Stimulated activated CD4-positive, alpha-beta T cell treated with anti-CD3 and anti-CD28 coated beads, Interleukin-12 subunit alpha, Interleukin-12 subunit beta, amount 100 ng/mL, for 4 hours (primary cell): ENCODE results near the gene KRTAP5-5.
"Not testable (repeated sequence)": the region's sequence is repeated elsewhere in the genome, so short reads cannot be mapped to it uniquely, and the experiment has no call there.

Experiments
- DNase-seq: peaks from one replicate; pipeline ENCODE4 v3.0.0-alpha.2; 2020

KRTAP5-5 gene

DNA sequence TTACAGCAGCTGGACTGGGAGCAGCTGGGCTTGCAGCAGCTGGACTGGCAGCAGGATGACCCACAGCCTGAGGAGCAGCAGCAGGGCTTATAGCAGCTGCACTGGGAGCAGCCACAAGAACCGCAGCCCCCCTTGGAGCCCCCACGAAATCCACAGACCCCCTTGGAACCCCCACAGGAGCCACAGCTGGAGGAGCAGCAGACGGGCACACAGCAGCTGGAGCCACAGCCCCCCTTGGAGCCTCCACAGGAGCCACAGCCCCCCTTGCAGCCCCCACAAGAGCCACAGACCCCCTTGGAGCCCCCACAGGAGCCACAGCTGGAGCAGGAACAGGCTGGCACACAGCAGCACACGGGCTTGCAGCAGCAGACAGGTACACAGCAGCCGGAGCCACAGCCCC is 21.7 kb upstream of the KRTAP5-5 start:
- not testable (repeated sequence) for DNase-seq

DNA sequence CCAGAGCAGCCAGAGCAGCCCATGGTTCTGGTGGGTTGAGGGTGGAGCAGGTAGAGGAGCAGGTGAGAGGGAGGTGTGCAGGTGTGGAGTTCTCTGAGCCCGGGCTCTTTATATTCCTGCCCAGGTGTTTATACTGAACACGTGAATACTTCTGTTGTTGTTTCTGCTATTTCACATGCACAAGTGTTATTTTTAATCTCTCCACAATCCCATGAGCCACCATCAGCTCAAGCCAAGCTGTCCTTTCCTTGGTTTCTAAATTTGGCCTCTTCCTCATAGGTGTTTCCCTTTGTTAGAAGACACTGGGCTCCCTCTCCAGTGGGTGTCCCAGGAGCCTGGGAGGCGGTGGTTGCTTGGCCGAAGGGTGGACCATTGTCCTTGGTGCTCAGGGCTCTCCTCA is 21.2 kb upstream of the KRTAP5-5 start, which contains the start of gene KRTAP5-3:
TSS of gene KRTAP5-3 (minus strand) at position 101 of the 400 bp plus-strand sequence. CDS start at position 23, 78 bp downstream.
- no peak for DNase-seq

DNA sequence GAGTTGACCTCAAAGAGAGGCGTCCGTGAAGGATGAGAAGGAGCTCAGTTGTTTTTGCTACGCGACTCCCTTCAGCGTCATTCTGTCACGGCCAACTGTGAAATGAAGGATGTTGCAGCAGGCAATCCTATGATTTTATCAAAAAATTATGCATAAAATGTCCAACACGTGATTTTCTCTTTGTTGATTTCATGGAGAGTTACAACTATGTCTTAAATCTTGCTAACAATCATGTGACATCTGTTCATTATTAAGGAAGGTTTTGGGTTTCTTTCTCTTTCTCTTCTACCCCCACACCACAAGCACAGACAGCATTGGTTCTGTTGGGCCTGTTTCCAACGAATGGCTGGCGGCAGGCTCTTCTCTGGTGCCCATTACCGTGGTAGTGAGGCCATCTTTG is 11.3 kb upstream of the KRTAP5-5 start:
- DNase-seq, result no peak

DNA sequence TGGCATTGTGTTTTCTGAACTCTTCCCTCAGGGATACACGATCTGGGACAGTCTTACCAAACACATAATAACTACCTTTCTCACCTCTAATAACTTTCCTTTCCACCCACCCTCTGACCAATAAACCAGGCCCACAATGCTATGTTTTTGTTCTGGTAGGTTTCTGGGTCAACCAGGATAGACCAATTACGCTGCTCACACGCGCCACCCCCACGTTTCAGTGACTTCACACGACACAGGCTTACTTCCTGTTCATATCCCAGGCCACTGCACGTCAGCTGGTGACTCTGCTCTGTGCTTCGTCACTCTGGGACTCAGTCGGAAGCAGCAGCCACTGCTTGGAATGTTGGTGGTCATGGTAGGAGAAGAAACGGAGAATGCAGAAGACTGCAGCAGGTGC is 10.1 kb upstream of the KRTAP5-5 start:
- DNase-seq, result no peak

DNA sequence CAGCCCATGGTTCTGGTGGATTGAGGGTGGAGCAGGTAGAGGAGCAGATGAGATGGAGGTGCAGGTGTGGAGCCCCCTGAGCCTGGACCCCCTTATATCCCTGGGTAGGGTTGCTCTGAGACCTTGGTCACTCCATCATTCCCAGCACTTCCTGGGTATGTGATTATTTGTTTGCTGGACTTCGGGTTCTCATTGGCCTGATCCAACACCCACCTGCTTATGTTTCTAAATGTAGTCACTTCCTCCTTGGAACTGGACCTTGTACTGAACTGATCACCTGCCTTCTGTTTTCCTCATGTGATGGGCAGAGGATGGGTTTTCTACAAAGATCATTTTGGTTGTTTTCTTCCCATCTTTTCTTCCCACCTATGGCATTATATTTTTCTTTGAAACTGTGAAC is 7.5 kb upstream of the KRTAP5-5 start, which contains the start of gene KRTAP5-4:
TSS of gene KRTAP5-4 (minus strand) at position 53 of the 400 bp plus-strand sequence. CDS start at position 8, 45 bp downstream.
- DNase-seq, result no peak

DNA sequence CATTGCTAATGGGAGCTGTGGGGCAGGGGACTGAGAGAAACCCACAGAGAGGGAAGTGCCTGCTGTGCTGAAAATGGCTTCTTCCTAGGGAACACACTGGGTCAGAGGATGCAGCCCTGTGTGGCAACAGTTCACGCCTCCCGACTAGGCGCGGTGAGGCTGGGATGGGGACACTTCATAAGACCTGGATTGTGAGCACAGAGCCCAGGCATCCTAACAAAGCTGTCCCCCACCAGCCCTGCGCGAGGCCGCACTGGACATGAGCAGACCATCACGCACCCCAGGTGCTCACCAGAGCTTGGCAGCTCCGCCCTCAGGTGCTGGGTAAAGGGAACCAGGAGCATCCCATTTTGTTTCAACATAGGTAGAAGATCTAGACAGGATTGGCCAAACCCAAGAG is 5.9 kb upstream of the KRTAP5-5 start:
- DNase-seq, result no peak

DNA sequence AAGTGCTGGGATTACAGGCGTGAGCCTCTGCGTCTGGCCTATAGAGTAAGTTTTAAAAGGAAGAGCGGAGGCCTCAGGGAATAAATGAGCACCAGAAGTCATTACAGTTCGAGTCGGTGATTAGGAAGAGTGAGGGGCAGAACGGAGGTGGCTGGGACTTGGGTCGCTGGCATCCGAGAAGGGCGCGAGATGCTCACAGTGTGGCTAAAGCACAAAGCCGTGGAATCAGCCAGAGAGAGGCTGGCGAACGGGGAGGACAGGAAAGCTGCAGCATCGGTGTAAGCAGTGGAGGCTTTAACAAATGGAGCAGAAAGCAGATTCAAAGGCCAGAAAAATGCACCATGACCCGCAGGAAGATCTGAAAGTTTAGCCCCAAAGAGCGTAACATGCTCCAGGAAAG is 5.0 kb upstream of the KRTAP5-5 start:
- DNase-seq, result no peak

DNA sequence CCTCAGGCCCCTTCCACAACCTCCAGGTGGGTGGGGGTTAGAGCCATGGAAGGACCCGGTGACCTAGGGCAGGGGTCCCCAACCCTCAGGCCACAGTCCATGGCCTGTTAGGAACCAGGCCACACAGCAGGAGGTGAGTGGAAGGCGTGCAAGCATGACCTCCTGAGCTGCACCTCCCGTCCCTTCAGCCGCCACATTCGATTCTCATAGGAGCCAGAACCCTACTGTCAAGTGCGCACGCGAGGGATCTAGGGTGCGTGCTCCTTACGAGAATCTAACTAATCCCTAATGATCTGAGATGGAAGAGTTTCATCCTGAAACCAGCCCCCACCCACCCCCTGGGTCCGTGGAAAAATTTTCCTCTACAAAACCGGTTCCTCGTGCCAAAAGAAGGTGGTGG is 4.0 kb upstream of the KRTAP5-5 start:
- DNase-seq, result no peak

DNA sequence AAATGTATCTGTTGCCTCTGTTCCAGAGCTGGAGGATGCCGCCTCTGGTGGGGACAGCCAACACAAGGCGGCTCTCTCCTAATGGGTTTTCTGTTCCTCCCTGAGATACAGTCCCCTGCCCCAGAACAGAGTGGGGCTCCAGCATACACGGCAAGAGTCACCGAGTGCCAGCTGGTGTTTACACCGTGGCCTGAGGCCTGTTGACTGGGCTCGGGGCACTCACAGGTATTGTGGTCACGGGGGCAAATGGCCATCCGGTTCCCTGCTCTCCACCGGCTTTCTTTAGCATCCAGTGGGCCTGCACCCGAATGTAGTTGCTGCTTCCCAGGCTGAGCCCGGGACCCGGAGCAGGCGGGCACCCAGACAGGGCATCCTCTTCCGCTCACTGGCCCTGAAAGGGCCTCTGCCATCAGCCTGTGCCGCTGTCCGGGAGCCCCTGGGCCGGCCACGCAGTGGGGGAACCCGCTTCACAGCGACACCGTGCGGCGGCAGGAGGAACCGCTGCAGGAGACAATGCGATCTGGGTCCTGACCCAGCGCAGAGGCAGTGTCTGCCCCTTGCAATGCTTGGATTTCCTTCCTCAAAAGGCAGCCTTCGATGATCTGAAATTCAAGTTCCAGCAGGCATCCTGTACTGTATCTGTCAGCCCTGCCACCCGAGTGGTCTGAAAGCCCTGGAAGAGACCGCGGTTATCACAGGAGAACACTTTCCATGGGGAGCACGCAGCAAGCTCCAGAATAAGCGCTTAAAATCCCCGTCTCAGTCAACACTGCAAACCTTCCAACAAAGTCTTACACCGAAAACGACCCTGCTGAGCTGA is 859 bp upstream of the KRTAP5-5 start:
- DNase-seq, result peak; percentile 62

DNA sequence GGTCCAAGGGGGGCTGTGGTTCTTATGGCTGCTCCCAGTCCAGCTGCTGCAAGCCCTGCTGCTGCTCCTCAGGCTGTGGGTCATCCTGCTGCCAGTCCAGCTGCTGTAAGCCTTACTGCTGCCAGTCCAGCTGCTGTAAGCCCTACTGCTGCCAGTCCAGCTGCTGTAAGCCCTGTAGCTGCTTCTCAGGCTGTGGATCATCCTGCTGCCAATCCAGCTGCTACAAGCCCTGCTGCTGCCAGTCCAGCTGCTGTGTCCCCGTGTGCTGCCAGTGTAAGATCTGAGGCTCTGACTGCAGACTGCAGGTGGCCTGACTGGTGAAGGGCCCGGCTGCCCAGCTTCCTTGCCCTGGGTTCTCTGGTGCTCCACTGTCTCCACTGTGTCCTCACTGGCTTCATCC is 696 bp downstream of the KRTAP5-5 start:
- no peak for DNase-seq

DNA sequence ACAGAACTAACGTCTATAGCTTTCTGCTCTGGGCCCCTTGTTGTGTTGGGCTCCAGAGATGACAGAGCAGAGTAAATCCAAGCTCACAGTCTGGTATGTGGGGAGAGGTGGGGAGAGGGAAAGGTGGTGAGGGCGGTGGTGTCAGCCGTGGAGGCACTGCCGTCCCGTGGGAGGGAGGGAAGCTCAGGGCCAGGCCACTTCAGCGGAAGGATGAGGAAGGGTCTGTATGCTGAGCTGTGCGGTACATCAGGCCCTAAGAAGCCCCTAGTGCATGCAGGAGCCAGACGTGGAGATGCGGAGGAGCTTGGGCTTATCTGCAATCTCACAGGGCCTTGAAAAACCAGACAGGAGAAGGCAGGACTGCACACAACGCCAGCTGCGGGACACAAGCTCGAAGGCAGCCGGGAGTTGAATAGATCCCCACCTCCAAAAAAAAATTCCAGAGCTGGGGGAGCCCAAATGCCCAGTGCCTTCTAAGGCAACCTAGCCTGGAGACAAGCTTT is 1.5 kb downstream of the KRTAP5-5 start:
- DNase-seq, result no peak

DNA sequence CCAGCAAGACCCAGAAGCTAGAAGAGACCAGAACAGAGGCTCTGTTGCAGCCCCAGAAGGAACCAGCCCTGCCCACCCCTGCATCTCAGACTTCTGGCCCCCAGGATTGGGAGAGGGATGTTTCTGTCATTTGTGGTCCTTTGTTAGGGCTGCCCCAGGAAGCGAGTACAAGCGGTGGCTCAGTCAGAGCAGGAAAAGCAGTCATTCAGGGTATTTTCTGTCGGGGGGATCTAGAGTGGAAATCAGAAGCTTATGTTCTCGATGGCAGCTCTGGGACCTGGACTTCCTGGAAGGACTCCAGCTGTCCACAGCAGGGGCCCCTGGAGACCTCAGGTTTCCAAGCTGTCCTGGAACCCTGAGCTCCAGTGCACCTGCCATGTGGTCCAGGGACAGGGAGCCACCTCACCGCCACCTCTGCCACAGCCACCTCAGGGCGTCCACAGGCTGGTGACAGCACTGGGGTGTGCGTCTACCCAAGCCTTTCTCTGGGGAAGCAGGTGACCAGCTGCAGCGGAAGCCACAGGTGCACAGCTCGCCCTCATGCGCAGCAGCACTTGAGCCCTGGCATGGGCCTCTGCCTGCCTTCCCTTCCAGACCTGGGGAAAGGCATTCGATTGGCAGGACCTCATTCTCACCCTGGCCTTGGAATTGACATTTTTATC is 2.6 kb downstream of the KRTAP5-5 start:
- no peak for DNase-seq

DNA sequence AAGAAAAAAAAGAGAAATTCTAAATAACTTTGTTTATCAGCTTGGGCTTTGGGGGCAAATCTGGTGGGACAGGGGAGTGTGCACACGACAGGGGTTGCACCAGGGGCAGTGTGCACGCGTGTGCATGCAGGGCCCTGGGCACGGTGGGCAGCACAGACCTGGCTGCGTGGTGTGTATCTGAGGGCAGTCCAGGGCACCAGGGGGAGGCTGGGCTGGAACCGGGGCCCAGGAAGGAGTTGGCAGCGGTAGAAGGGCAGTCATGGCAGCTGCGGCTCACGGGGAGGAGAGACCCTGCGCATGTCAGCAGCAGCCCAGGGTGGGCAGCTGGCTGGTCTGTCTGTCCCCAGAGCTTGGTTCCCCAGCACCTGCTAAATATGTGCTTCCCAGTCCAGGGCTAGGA is 4.3 kb downstream of the KRTAP5-5 start:
- no peak for DNase-seq

DNA sequence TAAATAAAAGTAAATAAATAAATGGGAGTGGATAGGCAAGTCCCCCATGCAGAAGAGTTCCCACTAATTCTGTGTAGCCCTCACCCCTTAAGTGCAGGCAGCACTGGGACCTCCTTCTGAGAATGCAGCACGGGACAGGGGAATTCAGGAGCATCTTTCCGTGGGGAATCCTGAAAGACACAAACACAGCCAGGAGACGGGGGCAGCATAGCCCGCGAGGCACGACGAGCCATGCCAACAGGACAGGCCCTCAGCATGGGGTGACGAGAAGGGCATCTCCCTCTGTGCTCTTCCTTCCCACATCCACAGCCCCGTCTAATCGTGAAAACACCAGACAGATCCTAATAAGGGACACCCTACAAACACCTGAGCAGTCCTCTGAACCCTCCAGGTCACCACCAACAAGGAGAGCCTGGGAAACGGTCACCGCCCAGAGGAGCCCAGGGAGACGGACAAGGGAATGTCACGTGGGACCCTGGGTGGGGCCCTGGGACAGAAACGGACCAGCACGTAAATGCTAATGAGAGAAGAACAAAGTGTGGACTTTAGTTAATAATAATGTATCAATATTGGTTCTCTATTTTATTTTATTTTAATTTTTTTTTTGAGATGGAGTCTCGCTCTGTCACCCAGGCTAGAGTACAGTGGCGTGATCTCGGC is 6.8 kb downstream of the KRTAP5-5 start:
- no peak for DNase-seq

DNA sequence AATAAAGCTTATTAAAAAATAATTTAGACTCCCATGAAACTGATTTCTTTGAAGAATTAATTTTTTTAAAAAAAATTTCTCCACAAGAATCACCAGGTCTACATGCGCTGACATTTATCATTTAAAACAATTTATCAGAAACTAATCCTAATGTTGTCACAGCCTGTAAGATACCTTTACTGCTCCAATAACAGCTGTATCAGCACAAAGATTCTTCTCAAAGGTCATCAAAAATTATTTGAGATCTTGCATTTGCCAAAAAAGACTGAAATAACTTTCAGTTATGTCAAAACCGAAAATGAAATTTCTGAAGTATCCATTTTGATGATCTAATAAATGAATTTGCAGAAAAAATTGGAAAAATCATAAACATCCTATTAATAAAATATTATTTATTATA is 8.1 kb downstream of the KRTAP5-5 start:
- no peak for DNase-seq

DNA sequence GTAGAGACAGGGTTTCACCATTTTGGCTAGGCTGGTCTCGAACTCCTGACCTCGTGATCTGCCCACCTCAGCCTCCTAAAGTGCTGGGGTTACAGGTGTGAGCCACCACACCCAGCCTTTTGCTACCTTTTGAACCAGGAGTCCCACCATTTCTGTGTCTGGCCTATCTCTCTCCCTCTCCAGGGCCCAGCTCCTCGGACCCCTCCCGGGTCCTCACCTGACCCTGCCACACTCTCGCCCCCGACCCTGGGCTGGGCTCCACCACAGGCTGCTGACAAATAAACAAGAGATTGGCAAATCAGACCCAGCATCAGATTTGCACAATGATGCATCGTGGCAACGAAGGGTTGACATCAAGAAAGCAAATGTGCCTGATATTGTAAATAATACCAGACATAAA is 8.8 kb downstream of the KRTAP5-5 start:
- DNase-seq, result no peak

DNA sequence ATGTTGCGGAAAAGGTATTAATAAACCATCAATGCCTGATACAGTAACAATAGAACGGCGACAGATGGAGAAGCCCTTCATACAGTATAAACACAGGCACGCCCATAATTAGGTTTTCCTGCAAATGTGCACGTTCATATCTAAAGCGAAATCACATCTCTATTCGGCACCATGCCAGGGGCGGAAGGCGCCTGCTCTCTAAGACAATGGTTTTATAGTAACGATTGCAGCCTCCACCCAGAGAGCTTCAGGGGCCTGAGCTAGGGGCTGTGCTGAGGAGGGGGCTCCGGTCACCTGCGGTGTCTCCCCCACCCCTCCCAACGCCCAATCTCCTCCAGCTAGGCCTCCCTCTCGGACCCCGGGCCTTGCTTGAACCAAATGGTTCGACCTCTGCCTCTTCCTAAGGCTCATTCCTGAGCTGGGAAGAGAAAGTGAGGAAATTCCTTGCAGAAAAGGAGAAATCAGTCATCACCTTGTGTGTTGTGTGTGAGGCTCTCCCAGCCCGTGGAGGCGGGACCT is 9.6 kb downstream of the KRTAP5-5 start:
- no peak for DNase-seq

DNA sequence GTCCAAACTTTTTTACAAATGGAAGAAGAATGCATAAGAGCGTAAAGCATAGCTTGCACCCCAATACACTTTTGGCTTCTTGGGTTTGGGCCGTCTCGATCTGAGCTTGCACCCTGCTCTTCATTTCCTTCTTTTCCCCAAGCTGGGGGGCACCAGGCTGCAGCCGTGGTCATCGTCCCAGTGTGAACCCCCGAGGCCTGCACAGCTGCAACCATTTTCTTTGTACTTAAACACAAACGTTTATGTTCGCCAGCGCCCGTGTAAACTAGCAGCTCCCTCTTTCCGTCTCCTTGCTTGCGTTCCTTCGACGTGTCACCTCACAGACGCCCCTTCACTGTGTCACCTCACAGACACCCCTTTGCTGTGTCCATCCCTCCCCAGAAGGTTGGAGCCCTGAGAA is 10.1 kb downstream of the KRTAP5-5 start:
- no peak for DNase-seq

DNA sequence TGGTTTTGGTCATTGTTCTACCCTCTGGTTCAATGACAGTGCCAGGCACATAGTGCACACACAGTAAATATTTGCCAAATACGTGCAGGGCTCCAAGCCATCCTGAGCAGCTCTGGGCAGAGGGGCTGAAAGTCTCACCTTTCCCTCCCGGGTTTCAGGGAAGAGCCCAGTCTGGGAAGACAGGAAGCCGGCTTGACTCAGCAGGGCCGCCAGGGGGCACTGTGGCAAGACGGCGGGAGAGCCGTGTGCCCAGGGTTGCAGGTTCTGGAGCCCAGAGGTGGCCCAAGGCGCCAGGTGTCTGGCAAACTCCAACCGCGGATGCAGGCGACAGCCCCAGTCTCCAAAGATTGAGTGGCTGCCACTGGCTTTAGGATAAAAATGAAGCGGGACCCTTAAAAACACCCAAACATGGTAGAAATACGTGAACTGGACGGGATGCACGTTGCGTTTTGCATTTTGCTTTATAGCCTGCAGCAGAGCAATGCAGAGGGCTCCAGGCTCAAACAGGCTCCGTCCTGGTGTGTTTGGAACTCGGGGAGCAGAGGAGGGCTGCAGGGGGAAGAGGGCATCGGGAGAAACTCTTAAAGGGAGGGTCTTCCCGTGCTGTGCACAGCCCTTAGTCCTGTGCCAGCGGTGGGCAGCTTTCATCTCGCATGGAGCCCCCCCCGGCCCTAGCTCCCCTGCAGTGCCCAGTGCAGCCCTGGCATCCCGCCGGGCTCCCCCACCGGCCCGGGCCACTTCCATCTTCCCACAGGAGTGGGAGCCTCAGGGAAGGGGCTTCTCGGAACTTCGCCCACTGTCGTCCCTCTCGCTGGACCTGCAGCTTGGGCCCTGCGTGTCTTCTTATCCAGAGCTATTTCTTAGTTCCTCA is 10.7 kb downstream of the KRTAP5-5 start:
- peak; percentile 34 for DNase-seq

DNA sequence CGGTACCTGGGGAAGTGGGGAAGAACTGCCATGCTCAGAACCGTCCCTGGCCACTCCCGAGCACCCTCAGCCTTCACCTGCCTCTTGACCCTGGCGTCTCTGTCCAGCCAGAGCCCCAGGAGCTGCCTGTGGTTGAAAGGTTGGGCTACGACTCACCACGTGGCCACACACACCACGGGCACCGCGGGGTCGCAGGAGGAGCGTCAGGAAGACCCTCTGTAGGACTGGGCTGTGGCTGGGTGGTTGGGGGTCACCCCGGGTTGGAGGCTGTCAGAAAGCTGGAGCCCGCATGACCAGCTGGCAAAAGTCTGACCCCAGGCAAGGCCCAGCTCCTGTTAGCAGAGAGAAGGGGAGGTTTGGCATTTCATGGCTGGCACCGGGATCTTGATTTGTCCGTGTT is 11.5 kb downstream of the KRTAP5-5 start:
- no peak for DNase-seq

DNA sequence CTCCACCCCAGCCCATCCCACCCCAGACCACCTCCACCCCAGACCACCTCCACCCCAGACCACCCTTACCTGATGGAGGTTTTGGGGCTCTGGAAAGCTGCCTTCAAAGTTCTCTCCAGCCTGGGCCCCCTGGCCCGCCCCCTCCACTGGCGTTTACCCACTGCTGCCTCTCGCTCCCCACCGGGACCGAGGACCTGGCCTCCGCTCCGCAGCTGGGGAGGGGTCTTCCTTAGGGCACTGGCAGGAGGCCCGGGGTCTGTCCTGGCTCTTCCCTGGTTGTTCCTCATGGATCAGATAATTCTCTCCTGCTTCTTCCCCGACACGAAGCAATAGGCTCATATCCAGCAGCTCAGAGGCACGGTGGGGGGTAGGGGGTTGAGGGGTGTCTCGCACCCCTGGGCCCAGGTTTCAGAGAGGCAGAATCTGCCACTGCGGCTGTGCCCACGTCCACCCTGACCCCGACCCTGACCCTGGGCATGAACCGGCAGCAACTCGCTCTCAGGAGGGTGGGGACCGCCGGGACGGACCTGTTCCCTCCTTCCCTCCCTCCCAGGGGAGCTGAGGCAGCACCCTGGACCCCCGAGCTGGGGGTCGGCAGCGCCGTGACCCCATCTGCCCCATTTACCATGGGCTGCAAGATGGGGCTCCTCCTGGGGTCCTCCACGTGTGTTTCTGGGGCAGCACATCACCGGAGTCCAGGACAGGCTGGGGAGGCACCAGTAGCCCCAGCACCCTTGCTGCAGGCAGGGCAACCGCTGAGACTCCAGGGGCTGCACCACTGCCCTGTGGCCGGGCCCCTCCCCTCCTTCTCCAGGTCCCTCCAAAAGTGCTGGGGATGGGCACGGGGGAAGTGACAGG is 12.9 kb downstream of the KRTAP5-5 start:
- DNase-seq, result no peak
